ENCODE measurements around the gene COPS6.

The COPS6 gene

GRCh38 chr7:100080907-100081534 lies 7.7 kb upstream of the COPS6 start:
- DNase-seq, result no peak

GRCh38 chr7:100081535-100082102 lies 7.2 kb upstream of the COPS6 start, which contains the start of gene ZNF3:
Gene ZNF3 (minus strand): TSS chr7:100081723. CDS start chr7:100077357, 4,366 bp downstream.
- peak; percentile 99 for DNase-seq

GRCh38 chr7:100082978-100083377 lies 5.8 kb upstream of the COPS6 start:
- DNase-seq, result no peak

GRCh38 chr7:100085515-100085914 lies 3.3 kb upstream of the COPS6 start:
- no peak for DNase-seq

- DNase-seq, result no peak
Observed at GRCh38 chr7:100087055-100087750, 1.6 kb upstream of the COPS6 start.

GRCh38 chr7:100088095-100088620 lies 611 bp upstream of the COPS6 start:
- no peak for DNase-seq

GRCh38 chr7:100089458-100090196 lies 858 bp downstream of the COPS6 start:
- DNase-seq, result no peak

GRCh38 chr7:100090527-100091410 lies 2.0 kb downstream of the COPS6 start:
- DNase-seq, result no peak

- DNase-seq, result no peak
Observed at GRCh38 chr7:100091411-100092181, 2.8 kb downstream of the COPS6 start.

GRCh38 chr7:100093054-100093453 lies 4.3 kb downstream of the COPS6 start:
- no peak for DNase-seq

GRCh38 chr7:100093498-100093897 lies 4.7 kb downstream of the COPS6 start:
- no peak for DNase-seq

GRCh38 chr7:100093925-100094486 lies 5.2 kb downstream of the COPS6 start:
- DNase-seq, result no peak

GRCh38 chr7:100095289-100095688 lies 6.5 kb downstream of the COPS6 start:
- no peak for DNase-seq

- DNase-seq, result no peak
Observed at GRCh38 chr7:100095704-100096103, 6.9 kb downstream of the COPS6 start.

GRCh38 chr7:100098913-100099312 lies 10.1 kb downstream of the COPS6 start:
- no peak for DNase-seq

GRCh38 chr7:100099452-100099851 lies 10.7 kb downstream of the COPS6 start:
- DNase-seq, result no peak

- peak; percentile 83 for DNase-seq
Observed at GRCh38 chr7:100100420-100101015, 11.7 kb downstream of the COPS6 start.

GRCh38 chr7:100101016-100101862 lies 12.5 kb downstream of the COPS6 start, which contains the start of the genes AP4M1 and MCM7:
Gene AP4M1 (plus strand): TSS chr7:100101643. CDS start chr7:100101715, 72 bp downstream.
Gene MCM7 (minus strand): TSS chr7:100101397. CDS start chr7:100101294, 103 bp downstream.
- DNase-seq, result peak; percentile 97

All from CD4-positive, alpha-beta T cell treated with Interleukin-4 for 4 hours (primary cell).